MM.1S (cell line): Measurements from ENCODE around the gene JMJD6.
A peak's percentile ranks its signal among the peaks of the same experiment; 100 is the strongest.

Experiments used
- DNase-seq: peaks from one replicate; pipeline ENCODE4 v3.0.0-alpha.2; 2015
- H2AFZ ChIP-seq: fragments of 300-600 bp; sonication (generic); 2 replicates; pipeline ENCODE4 v1.6.0; 2016; ENCODE audit warnings: antibody characterized with exemption, low read length
- H3F3A ChIP-seq: fragments of 300-600 bp; sonication (generic); 2 replicates; pipeline ENCODE4 v1.6.1; 2016; ENCODE audit warnings: mild to moderate bottlenecking, antibody characterized with exemption, low read length, moderate library complexity, mixed read lengths; ENCODE audit not compliant: insufficient read depth
- H3K27ac ChIP-seq: fragments of 300-600 bp; sonication (generic); 2 replicates; pipeline ENCODE4 v1.5.1; 2016; ENCODE audit warnings: mild to moderate bottlenecking, low read length
- H3K27me3 ChIP-seq: fragments of 300-600 bp; sonication (generic); replicated peaks from 2 replicates; pipeline ENCODE4 v1.6.0; 2016; ENCODE audit warnings: low read length; ENCODE audit not compliant: insufficient read depth
- H3K36me3 ChIP-seq: fragments of 300-600 bp; sonication (generic); replicated peaks from 2 replicates; pipeline ENCODE4 v1.6.1; 2016; ENCODE audit warnings: mild to moderate bottlenecking, low read length, mixed read lengths; ENCODE audit not compliant: insufficient read depth
- H3K4me1 ChIP-seq: fragments of 300-600 bp; sonication (generic); 2 replicates; pipeline ENCODE4 v1.6.1; 2016; ENCODE audit warnings: low read length, mixed read lengths
- H3K4me2 ChIP-seq: fragments of 300-600 bp; sonication (generic); 2 replicates; pipeline ENCODE4 v1.6.0; 2016; ENCODE audit warnings: low read depth, low read length
- H3K4me3 ChIP-seq: fragments of 300-600 bp; sonication (generic); 2 replicates; pipeline ENCODE4 v1.5.1; 2016; ENCODE audit warnings: low read length, mixed read lengths
- H3K79me2 ChIP-seq: fragments of 300-600 bp; sonication (generic); 2 replicates; pipeline ENCODE4 v1.6.1; 2016; ENCODE audit warnings: mixed run types, low read length, mixed read lengths
- H3K9ac ChIP-seq: fragments of 300-600 bp; sonication (generic); 2 replicates; pipeline ENCODE4 v1.6.1; 2016; ENCODE audit warnings: low read length, mixed read lengths
- H3K9me2 ChIP-seq: fragments of 300-600 bp; sonication (generic); replicated peaks from 2 replicates; pipeline ENCODE4 v1.6.1; 2016; ENCODE audit warnings: mild to moderate bottlenecking, low read length, mixed read lengths; ENCODE audit not compliant: insufficient read depth
- H3K9me3 ChIP-seq: fragments of 300-600 bp; sonication (generic); replicated peaks from 2 replicates; pipeline ENCODE4 v1.6.1; 2016; ENCODE audit warnings: mild to moderate bottlenecking, low read length, mixed read lengths; ENCODE audit not compliant: insufficient read depth
- H4K20me1 ChIP-seq: fragments of 300-600 bp; sonication (generic); 2 replicates; pipeline ENCODE4 v1.6.1; 2016; ENCODE audit warnings: mild to moderate bottlenecking, low read length, moderate library complexity, mixed read lengths; ENCODE audit not compliant: insufficient read depth
- EZH2 ChIP-seq: fragments of 300-600 bp; sonication (generic); optimal IDR thresholded peaks from 2 replicates; pipeline ENCODE3; 2017; ENCODE audit warnings: low read depth, mild to moderate bottlenecking, antibody characterized with exemption, low read length, mixed read lengths
- EZH2phosphoT487 ChIP-seq: fragments of 300-600 bp; sonication (generic); IDR thresholded peaks from 2 replicates; pipeline ENCODE4 v1.6.1; 2018; ENCODE audit warnings: antibody characterized with exemption, low read length
- TF ChIP-seq, protein P1 (sequence below): fragments of 300-600 bp; sonication (generic); IDR thresholded peaks from 2 replicates; pipeline ENCODE4 v1.5.1; 2016; ENCODE audit warnings: antibody characterized with exemption, low read length, mixed read lengths

JMJD6 gene

DNA sequence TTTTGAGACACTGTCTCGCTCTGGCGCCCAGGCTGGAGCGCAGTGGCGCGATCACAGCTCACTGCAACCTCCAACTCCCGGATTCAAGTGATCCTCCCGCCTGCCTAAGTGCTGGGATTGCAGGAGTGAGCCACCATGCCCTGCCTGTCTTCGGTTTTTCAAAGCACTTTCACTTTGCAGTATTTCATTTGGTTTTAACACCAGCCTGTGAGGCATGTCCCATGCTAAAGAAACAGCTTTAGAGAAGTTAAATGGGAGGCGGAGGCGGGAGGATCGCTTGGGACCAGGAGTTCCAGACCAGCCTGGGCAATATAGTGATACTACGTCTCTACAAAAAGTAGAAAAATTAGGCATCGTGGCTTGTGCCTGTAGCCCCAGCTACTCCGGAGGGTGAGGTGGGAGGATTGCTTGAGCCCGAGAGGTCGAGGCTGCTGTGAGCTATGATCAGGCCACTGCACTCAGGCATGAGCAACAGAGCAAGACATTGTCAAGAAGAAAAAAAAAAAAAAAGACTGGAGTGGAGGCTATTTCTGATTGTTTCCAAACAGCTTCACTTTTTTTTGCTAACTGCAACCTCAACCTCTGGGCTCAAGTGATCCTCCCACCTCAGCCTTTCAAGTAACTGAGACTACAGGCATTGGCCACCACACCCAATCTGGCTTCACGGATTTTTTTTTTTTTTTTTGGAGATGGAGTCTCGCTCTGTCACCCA, 1.5 kb upstream of the JMJD6 start:
- Histone ChIP-seq H3K4me3 (peak overlapping the region; percentile 80), H3K27me3 (no peaks in the 10 kb centered on the region), H3K9me2 (no peaks in the 10 kb centered on the region), H3K36me3 (peaks cover 9% of the 10 kb centered on the region; the same call in 1 of the 2 replicates), H3K4me1 (0 out of 2 replicates have a peak, but pooled peaks cover 8% of the 10 kb centered on the region), H4K20me1 (no peaks in the 10 kb centered on the region), H3K9me3 (no peaks in the 10 kb centered on the region), H2AFZ (no peak overlapping the region), H3K79me2 (peaks cover 83% of the 10 kb centered on the region), H3K27ac (peak overlapping the region; percentile 100), H3K4me2 (peak overlapping the region; percentile 89), H3K9ac (peak overlapping the region; percentile 99), H3F3A (peaks cover 60% of the 10 kb centered on the region)
- TF ChIP-seq, protein P1, sequence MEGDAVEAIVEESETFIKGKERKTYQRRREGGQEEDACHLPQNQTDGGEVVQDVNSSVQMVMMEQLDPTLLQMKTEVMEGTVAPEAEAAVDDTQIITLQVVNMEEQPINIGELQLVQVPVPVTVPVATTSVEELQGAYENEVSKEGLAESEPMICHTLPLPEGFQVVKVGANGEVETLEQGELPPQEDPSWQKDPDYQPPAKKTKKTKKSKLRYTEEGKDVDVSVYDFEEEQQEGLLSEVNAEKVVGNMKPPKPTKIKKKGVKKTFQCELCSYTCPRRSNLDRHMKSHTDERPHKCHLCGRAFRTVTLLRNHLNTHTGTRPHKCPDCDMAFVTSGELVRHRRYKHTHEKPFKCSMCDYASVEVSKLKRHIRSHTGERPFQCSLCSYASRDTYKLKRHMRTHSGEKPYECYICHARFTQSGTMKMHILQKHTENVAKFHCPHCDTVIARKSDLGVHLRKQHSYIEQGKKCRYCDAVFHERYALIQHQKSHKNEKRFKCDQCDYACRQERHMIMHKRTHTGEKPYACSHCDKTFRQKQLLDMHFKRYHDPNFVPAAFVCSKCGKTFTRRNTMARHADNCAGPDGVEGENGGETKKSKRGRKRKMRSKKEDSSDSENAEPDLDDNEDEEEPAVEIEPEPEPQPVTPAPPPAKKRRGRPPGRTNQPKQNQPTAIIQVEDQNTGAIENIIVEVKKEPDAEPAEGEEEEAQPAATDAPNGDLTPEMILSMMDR: no peak
- TF ChIP-seq EZH2 (no peak), EZH2phosphoT487 (no peak)
- peak; percentile 40 for DNase-seq

DNA sequence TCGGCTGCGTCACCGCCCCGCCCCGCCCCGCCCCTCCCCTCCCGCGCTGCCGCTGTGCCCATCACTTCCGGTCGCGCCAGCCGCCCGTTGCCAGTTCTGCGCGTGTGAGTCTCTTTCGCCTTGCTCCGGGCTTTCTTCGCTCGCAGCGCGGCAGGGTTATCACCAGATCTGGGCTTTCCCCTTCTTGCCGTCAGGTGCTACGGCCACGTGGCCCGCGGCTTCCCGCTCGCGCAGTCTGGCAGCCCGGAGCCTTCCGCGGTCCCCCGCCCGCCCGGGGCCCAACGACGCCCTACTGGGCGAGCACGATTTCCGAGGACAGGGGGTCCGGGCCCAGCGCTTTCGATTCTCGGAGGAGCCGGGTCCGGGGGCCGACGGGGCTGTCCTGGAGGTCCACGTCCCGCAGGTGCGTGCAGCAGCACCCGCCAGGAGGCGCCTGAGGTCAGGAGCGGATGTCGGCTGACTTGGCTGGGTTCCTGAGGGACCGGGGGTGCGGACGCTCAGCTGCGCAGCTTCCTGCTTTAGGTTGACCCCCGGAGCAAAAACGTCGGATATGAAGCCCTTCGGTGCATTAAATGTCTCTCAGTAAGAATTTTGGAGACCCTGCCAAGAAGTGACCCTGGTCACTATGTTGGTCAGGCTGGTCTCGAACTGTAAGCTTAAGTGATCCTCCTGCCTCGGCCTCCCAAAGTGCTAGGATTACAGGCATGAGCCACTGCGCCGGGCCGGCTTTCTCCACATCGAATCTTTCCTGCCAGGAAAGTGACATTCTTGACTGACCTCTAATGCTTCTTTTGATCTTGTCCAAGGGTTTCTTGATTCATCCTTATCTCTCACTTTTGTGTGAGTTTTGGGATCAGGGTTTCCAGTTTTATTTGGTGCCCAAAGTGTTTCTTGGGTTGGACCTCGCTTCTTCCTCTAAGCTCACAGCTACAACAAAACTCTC, 641 bp upstream of the JMJD6 start, which contains the start of gene METTL23:
TSS of gene METTL23 (plus strand) at position 64 of the 943 bp plus-strand sequence. CDS start 2,872 bp downstream, outside the sequence.
- Histone ChIP-seq H2AFZ (peak within 1 kb of the TSS; percentile 66), H3K36me3 (peaks cover 9% of the 10 kb centered on the region), H3K9ac (peak within 1 kb of the TSS; percentile 99), H3K4me3 (peak within 1 kb of the TSS; percentile 92), H3K4me2 (peak within 1 kb of the TSS; percentile 89), H3K9me2 (no peaks in the 10 kb centered on the region), H3K27me3 (no peaks in the 10 kb centered on the region), H3K27ac (peak within 1 kb of the TSS; percentile 100), H3F3A (peaks cover 54% of the 10 kb centered on the region), H3K4me1 (0 out of 2 replicates have a peak, but pooled peaks cover 8% of the 10 kb centered on the region), H3K9me3 (no peaks in the 10 kb centered on the region), H4K20me1 (no peaks in the 10 kb centered on the region), H3K79me2 (peaks cover 83% of the 10 kb centered on the region)
- no peak for TF ChIP-seq EZH2phosphoT487
- TF ChIP-seq, protein P1: peak; percentile 83
- peak; percentile 86 for DNase-seq

DNA sequence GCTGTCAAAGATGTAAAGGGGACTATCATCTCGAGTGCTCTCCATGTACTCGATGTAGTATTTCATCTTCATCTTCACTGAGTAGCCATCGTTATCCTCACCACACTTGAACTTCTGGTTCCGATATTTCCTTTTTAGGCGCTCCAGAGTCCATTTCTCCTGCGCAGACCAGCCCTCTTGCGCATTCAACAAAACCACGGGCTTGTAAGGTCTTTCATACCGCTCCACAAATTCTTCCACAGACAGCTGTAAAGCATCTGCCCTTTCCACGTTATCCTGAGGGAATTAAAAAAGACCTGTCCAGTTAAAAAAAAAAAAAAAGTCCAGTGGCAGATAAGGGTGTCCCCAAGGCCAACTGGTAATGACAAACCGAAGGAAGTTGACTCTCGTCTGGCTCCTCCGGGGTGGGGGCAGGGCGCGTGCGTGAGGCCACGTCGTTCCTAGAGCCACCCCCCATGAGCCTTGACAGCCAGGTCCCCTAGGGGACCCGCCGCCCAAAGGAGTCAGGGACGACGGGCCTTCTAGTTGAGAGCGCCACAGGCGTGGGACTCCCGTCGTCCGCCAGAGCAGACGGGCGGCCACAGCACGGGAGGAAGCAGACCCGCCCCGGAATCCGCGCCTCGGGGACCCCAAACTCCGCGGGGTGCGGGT, 701 bp downstream of the JMJD6 start:
- Histone ChIP-seq H3K36me3 (peaks cover 12% of the 10 kb centered on the region), H3F3A (peaks cover 43% of the 10 kb centered on the region), H3K9me2 (no peaks in the 10 kb centered on the region), H4K20me1 (no peaks in the 10 kb centered on the region), H3K4me3 (peak overlapping the region; percentile 92), H3K4me2 (peak overlapping the region; percentile 85), H3K9ac (peak overlapping the region; percentile 99), H3K4me1 (0 out of 2 replicates have a peak, but pooled peaks cover 11% of the 10 kb centered on the region), H3K79me2 (peaks cover 86% of the 10 kb centered on the region), H3K27ac (peak overlapping the region; percentile 100), H3K27me3 (no peaks in the 10 kb centered on the region), H3K9me3 (no peaks in the 10 kb centered on the region), H2AFZ (peak overlapping the region; percentile 56)
- no peak for TF ChIP-seq EZH2
- no peak for TF ChIP-seq EZH2phosphoT487
- TF ChIP-seq, protein P1: no peak
- peak; percentile 67 for DNase-seq
